NCI-H2227 (cell line): ENCODE results near the gene F10.

ENCODE experiments used
- DNase-seq: peaks from one replicate; lab custom pipeline; 2025; ENCODE audit not compliant: unreplicated experiment; lab: John Stamatoyannopoulos, UW

The F10 gene

GRCh38 chr13:113115363-113116205, 7.0 kb upstream of the F10 start:
- no peak for DNase-seq

- DNase-seq = no peak
Measured at GRCh38 chr13:113116206-113116800, 6.3 kb upstream of the F10 start.

- DNase-seq = no peak
Measured at GRCh38 chr13:113116871-113117271, 5.7 kb upstream of the F10 start.

GRCh38 chr13:113117335-113117872, 5.2 kb upstream of the F10 start:
- DNase-seq = no peak

GRCh38 chr13:113117911-113118260, 4.7 kb upstream of the F10 start:
- DNase-seq = no peak

GRCh38 chr13:113118261-113119021, 4.2 kb upstream of the F10 start:
- no peak for DNase-seq

GRCh38 chr13:113119166-113119821, 3.3 kb upstream of the F10 start:
- no peak for DNase-seq

GRCh38 chr13:113119822-113120189, 2.8 kb upstream of the F10 start:
- no peak for DNase-seq

GRCh38 chr13:113120300-113121182, 2.1 kb upstream of the F10 start:
- DNase-seq = no peak

GRCh38 chr13:113121183-113121927, 1.2 kb upstream of the F10 start:
- no peak for DNase-seq

GRCh38 chr13:113121928-113122471, 599 bp upstream of the F10 start:
- no peak for DNase-seq

- DNase-seq = no peak
Measured at GRCh38 chr13:113123226-113124201, 915 bp downstream of the F10 start.

- DNase-seq = no peak
Measured at GRCh38 chr13:113124211-113124970, 1.8 kb downstream of the F10 start.

- no peak for DNase-seq
Measured at GRCh38 chr13:113125506-113126264, 3.1 kb downstream of the F10 start.

GRCh38 chr13:113126265-113127150, 3.9 kb downstream of the F10 start:
- no peak for DNase-seq

GRCh38 chr13:113129480-113129879, 6.9 kb downstream of the F10 start:
- no peak for DNase-seq
